ENCODE measurements around the gene FBXL4.
A peak's percentile ranks its signal among the peaks of the same experiment; 100 is the strongest.

Gene FBXL4

GRCh38 chr6:98825600-98826230 lies 122.0 kb downstream of the FBXL4 start:
- H3K4me1 ChIP-seq (ENCODE audit: control insufficient read depth, insufficient read depth, low read depth, low read length), result peaks cover 17% of the 10 kb centered on the region
- H2BK120ac ChIP-seq (ENCODE audit: low read depth, low read length), result no peak overlapping the region

GRCh38 chr6:98824902-98825599 lies 122.7 kb downstream of the FBXL4 start:
- Histone ChIP-seq H4K91ac (ENCODE audit: low read length) (no peak overlapping the region), H3K36me3 (ENCODE audit: control insufficient read depth in 1 of 2, insufficient read depth in 2 of 2, low read depth in 1 of 2, low read length in 2 of 2) (no peaks in the 10 kb centered on the region), H2BK12ac (ENCODE audit: low read length in 2 of 2) (no peak overlapping the region), H3K27ac (ENCODE audit: low read length, poor library complexity, severe bottlenecking) (no peak overlapping the region), H3K9ac (ENCODE audit: low read length) (no peak overlapping the region), H2BK5ac (ENCODE audit: low read depth, low read length, poor library complexity, severe bottlenecking) (no peak overlapping the region), H4K8ac (ENCODE audit: low read length) (no peak overlapping the region), H3K14ac (ENCODE audit: low read length in 2 of 2) (no peak overlapping the region), H2BK120ac (ENCODE audit: low read depth, low read length) (no peak overlapping the region), H3K9me3 (ENCODE audit: control insufficient read depth, low read length) (no peaks in the 10 kb centered on the region), H3K79me1 (replicated peaks; ENCODE audit: low read length, poor library complexity, severe bottlenecking) (no peaks in the 10 kb centered on the region), H3K4me2 (ENCODE audit: low read length, poor library complexity, severe bottlenecking) (no peak overlapping the region), H3K23ac (ENCODE audit: low read length in 2 of 2) (no peak overlapping the region), H3K4me1 (ENCODE audit: control insufficient read depth, insufficient read depth, low read depth, low read length) (peaks cover 17% of the 10 kb centered on the region), H2AK5ac (ENCODE audit: low read length, severe bottlenecking) (no peak overlapping the region), H2BK15ac (ENCODE audit: low read depth, poor library complexity, severe bottlenecking) (no peak overlapping the region), H3K27me3 (ENCODE audit: control insufficient read depth in 1 of 2, insufficient read depth in 1 of 2, low read length in 2 of 2) (peaks cover 86 to 92% of the 10 kb centered on the region in 2 experiments), H3K4me3 (ENCODE audit: insufficient read depth in 1 of 2, low read depth in 1 of 2, low read length in 2 of 2) (no peak overlapping the region), H2AFZ (ENCODE audit: low read depth, low read length) (no peak overlapping the region), H3K4ac (ENCODE audit: low read depth in 1 of 2, low read length in 2 of 2) (no peak overlapping the region), H3K18ac (ENCODE audit: low read depth in 1 of 2, low read length in 2 of 2) (no peak overlapping the region)
- DNase-seq, result no peak
- 1% methylated on average over 29 of the region's 32 CpGs for WGBS

More at GRCh38 chr6:98825600-98826230, 122.0 kb downstream of the FBXL4 start:
- DNase-seq, result no peak
- no peak overlapping the region for H2BK5ac ChIP-seq (ENCODE audit: low read depth, low read length, poor library complexity, severe bottlenecking)
- no peaks in the 10 kb centered on the region for H3K9me3 ChIP-seq (ENCODE audit: control insufficient read depth, low read length)
- no peak overlapping the region for H2AFZ ChIP-seq (ENCODE audit: low read depth, low read length)
- H3K14ac ChIP-seq (ENCODE audit: low read length in 2 of 2), result no peak overlapping the region
- H3K27me3 ChIP-seq (ENCODE audit: control insufficient read depth in 1 of 2, insufficient read depth in 1 of 2, low read length in 2 of 2), result peaks cover 90 to 94% of the 10 kb centered on the region in 2 experiments
- H3K36me3 ChIP-seq (ENCODE audit: control insufficient read depth in 1 of 2, insufficient read depth in 2 of 2, low read depth in 1 of 2, low read length in 2 of 2), result no peaks in the 10 kb centered on the region
- no peak overlapping the region for H4K8ac ChIP-seq (ENCODE audit: low read length)
- no peak overlapping the region for H3K23ac ChIP-seq (ENCODE audit: low read length in 2 of 2)
- H3K4ac ChIP-seq (ENCODE audit: low read depth in 1 of 2, low read length in 2 of 2), result no peak overlapping the region
- no peak overlapping the region for H3K18ac ChIP-seq (ENCODE audit: low read depth in 1 of 2, low read length in 2 of 2)
- no peak overlapping the region for H3K4me3 ChIP-seq (ENCODE audit: insufficient read depth in 1 of 2, low read depth in 1 of 2, low read length in 2 of 2)
- WGBS, result 5% methylated on average over 15 of the region's 19 CpGs
- H4K91ac ChIP-seq (ENCODE audit: low read length), result no peak overlapping the region
- no peak overlapping the region for H3K9ac ChIP-seq (ENCODE audit: low read length)
- no peaks in the 10 kb centered on the region for H3K79me1 ChIP-seq (replicated peaks; ENCODE audit: low read length, poor library complexity, severe bottlenecking)
- H3K4me2 ChIP-seq (ENCODE audit: low read length, poor library complexity, severe bottlenecking), result no peak overlapping the region
- no peak overlapping the region for H2BK12ac ChIP-seq (ENCODE audit: low read length in 2 of 2)
- no peak overlapping the region for H2BK15ac ChIP-seq (ENCODE audit: low read depth, poor library complexity, severe bottlenecking)
- no peak overlapping the region for H3K27ac ChIP-seq (ENCODE audit: low read length, poor library complexity, severe bottlenecking)
- no peak overlapping the region for H2AK5ac ChIP-seq (ENCODE audit: low read length, severe bottlenecking)

DNA sequence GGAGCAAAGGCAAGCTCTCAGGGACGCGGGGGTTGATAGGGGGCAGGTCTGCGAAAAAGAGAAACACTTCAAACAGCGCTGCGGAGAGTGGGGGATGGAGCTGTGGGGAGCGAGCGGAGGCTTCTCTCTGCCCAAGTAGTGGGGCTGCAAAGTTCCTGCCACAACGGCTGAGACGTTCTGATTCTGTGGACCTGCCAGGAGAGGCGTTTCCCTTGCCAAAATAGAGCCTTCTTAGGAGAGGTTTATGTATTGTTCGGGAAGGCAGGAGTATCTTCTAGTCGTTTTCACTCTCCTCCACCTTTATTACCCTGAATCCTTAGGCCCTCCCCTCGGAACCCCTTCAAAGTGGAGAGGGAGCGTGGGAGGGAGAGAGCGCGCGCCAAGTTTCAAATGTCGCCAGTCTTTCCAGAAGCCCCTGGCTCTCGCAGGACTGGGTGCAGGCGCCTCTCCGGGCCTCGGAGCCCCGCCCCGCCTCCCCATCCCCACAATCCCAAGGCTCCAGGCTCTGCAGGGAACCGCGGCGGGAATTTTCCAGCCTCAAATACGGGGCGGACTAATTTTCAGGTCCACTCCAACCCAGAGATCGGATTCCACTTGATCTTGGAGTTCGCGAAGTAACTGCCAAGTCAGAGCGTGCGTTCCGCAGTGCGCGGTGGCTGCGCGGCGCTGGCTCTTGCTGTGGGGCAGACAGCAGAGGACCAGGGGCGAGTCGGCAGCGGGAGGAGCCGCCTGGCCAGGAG lies 123.4 kb downstream of the FBXL4 start:
- Histone ChIP-seq H3K27me3 (ENCODE audit: control insufficient read depth in 1 of 2, insufficient read depth in 1 of 2, low read length in 2 of 2) (peaks cover 89 to 92% of the 10 kb centered on the region in 2 experiments), H2BK15ac (ENCODE audit: low read depth, poor library complexity, severe bottlenecking) (no peak overlapping the region), H4K91ac (ENCODE audit: low read length) (no peak overlapping the region), H3K23ac (ENCODE audit: low read length in 2 of 2) (no peak overlapping the region), H3K14ac (ENCODE audit: low read length in 2 of 2) (no peak overlapping the region), H2BK5ac (ENCODE audit: low read depth, low read length, poor library complexity, severe bottlenecking) (no peak overlapping the region), H2BK12ac (ENCODE audit: low read length in 2 of 2) (no peak overlapping the region), H2AFZ (ENCODE audit: low read depth, low read length) (no peak overlapping the region), H3K9ac (ENCODE audit: low read length) (no peak overlapping the region), H3K79me1 (replicated peaks; ENCODE audit: low read length, poor library complexity, severe bottlenecking) (no peaks in the 10 kb centered on the region), H3K4ac (ENCODE audit: low read depth in 1 of 2, low read length in 2 of 2) (no peak overlapping the region), H3K36me3 (ENCODE audit: control insufficient read depth in 1 of 2, insufficient read depth in 2 of 2, low read depth in 1 of 2, low read length in 2 of 2) (no peaks in the 10 kb centered on the region), H3K9me3 (ENCODE audit: control insufficient read depth, low read length) (no peaks in the 10 kb centered on the region), H3K4me2 (ENCODE audit: low read length, poor library complexity, severe bottlenecking) (peak overlapping the region; percentile 57), H3K4me1 (ENCODE audit: control insufficient read depth, insufficient read depth, low read depth, low read length) (peaks cover 17% of the 10 kb centered on the region), H2BK120ac (ENCODE audit: low read depth, low read length) (no peak overlapping the region), H4K8ac (ENCODE audit: low read length) (no peak overlapping the region), H3K27ac (ENCODE audit: low read length, poor library complexity, severe bottlenecking) (no peak overlapping the region), H3K4me3 (ENCODE audit: insufficient read depth in 1 of 2, low read depth in 1 of 2, low read length in 2 of 2) (peak overlapping the region in 1 of 2 experiments; percentile 38), H2AK5ac (ENCODE audit: low read length, severe bottlenecking) (no peak overlapping the region), H3K18ac (ENCODE audit: low read depth in 1 of 2, low read length in 2 of 2) (no peak overlapping the region)
- WGBS, result 1% methylated on average over 40 of the region's 44 CpGs
- no peak for DNase-seq
